Heart right ventricle (tissue), 16 donors: ENCODE results near the gene PCDHB2. TPM values are rescaled to one million over a fixed set of nuclear protein-coding genes. Genes with fewer than 3 reads are reported as not detected.
A peak's percentile ranks its signal among the peaks of the same experiment; 100 is the strongest.
"Not testable (repeated sequence)": the region's sequence is repeated elsewhere in the genome, so short reads cannot be mapped to it uniquely, and the experiment has no call there.

ENCODE experiments used
- ATAC-seq, 8 donors: fragments of 200-7000 bp; cut with Tn5 transposase; one replicate each; pipeline ENCODE4 v1.9.1; 2020; ENCODE audit warnings: mild to moderate bottlenecking in 8 of 8, moderate library complexity in 8 of 8, moderate number of reproducible peaks in 1 of 8
- DNase-seq, 2 donors: peaks; one replicate each; pipeline ENCODE4 v3.0.0-alpha.2; 2020
- H3K27ac ChIP-seq, 10 donors: fragments of 200-600 bp; sonication (generic) in 2 of 10; one replicate each; pipeline versions ENCODE4 v1.5.0 to v1.8.0; 2020 to 2022; ENCODE audit warnings: mild to moderate bottlenecking in 3 of 10
- H3K27me3 ChIP-seq, 7 donors: fragments of 200-600 bp; one replicate each; pipeline ENCODE4 v1.8.0; 2021 to 2022; ENCODE audit warnings: mild to moderate bottlenecking in 2 of 7
- H3K36me3 ChIP-seq, 9 donors: fragments of 200-600 bp; sonication (generic) in 1 of 9; one replicate each; pipeline versions ENCODE4 v1.5.0 to v1.8.0; 2020 to 2022; ENCODE audit warnings: mild to moderate bottlenecking in 2 of 9
- H3K4me1 ChIP-seq, 9 donors: fragments of 200-600 bp; sonication (generic) in 1 of 9; one replicate each; pipeline versions ENCODE4 v1.5.0 to v1.8.0; 2020 to 2022; ENCODE audit warnings: mild to moderate bottlenecking in 4 of 9
- H3K4me3 ChIP-seq, 10 donors: fragments of 200-600 bp; sonication (generic) in 2 of 10; one replicate each; pipeline versions ENCODE4 v1.5.0 to v1.8.0; 2020 to 2022; ENCODE audit warnings: mild to moderate bottlenecking in 7 of 10, moderate library complexity in 2 of 10
- H3K9me3 ChIP-seq, 11 donors: fragments of 200-600 bp in 10 of 11; sonication (generic) in 2 of 11; one replicate each; pipeline versions ENCODE4 v1.5.0 to v1.8.0; 2013 to 2022; ENCODE audit warnings: mild to moderate bottlenecking in 2 of 11, control low read depth in 1 of 11, moderate library complexity in 1 of 11
- WGBS, 2 donors: extraction: QIAGEN DNeasy Blood & Tissue Kit; methylation state at CpG; one replicate each; pipeline ENCODE4 v1.1.7; 2013; ENCODE audit warnings: inconsistent platforms in 1 of 2; 5-methylcytosine and 5-hydroxymethylcytosine counted together
- intact Hi-C, 10 donors: fragments of 100-400 bp; cut with DNase I; formaldehyde crosslinking; loops; one replicate each; pipeline versions ENCODE4 v1.11.1 to v1.14.2; 2022
- polyA plus RNA-seq, 2 donors: library from polyadenylated mRNA; stranded (reverse); fragments of 200-250 nt; gene quantifications; one replicate each; pipeline ENCODE4 v1.2.3, GENCODE V29; 2013
- total RNA-seq, 10 donors: library from RNA; stranded (reverse); fragmentation: NEBNext Ultra II Directional in 3 of 10; extraction: Animal tissue kit (Norgen Biotek cat#: 25700) in 3 of 10; gene quantifications; one replicate each; pipeline versions ENCODE4 v1.2.1 to v1.2.4, GENCODE V29; 2021 to 2023
- TF ChIP-seq, protein P1 (sequence below), 9 donors: fragments of 200-600 bp; sonication (generic) in 2 of 9; IDR thresholded peaks; one replicate each; pipeline versions ENCODE4 v1.5.0 to v1.8.0; 2021 to 2022; ENCODE audit warnings: antibody characterized with exemption in 9 of 9, mild to moderate bottlenecking in 5 of 9, moderate library complexity in 1 of 9
- donor health status: Arrhythmogenic right ventricular cardiomyopathy.
- donor health status: ischemic (EF 13 %, LVEDD 7.1; RV severe dilation, severe dysfunction).
- donor health status: healthy with polysubstance abuse.
- donor health status: DM: no; HTN: yes; CAD: no.
- donor health status: DM: no; HTN: no; CAD: no.
- donor health status: ischemic (EF 25% LVEDD 6.9; RV normal size, moderate dysfunction).
- donor health status: ischemic (EF 25% LVEDD 5.7; RV mildly dilated, moderate dysfunction).
- donor health status: healthy.
- donor health status: DM: yes; HTN: yes; CAD: no.
- donor health status: Ischemic cardiomyopathy.
- donor health status: ischemic (EF 35%, LVEDD 5.7; RV mildly dilated, moderate dysfunction).
- donor health status: nonischemic (EF 11% LVEDD 7.7; RV severe dilation, severe dysfunction).
- donor health status: DM: yes; HTN: yes; CAD: no.
- donor health status: PGD.
- donor health status: ischemic (EF 29% LVEDD 5.4; RV normal size, mild dysfunction).
- donor health status: nonischemic (EF 23%, LVEDD 6.1; RV moderate dilation, normal function).

PCDHB2 gene
- total and polyA plus RNA-seq, 12 donors, result 0.58 to 3.8 (median 2.1) TPM

DNA sequence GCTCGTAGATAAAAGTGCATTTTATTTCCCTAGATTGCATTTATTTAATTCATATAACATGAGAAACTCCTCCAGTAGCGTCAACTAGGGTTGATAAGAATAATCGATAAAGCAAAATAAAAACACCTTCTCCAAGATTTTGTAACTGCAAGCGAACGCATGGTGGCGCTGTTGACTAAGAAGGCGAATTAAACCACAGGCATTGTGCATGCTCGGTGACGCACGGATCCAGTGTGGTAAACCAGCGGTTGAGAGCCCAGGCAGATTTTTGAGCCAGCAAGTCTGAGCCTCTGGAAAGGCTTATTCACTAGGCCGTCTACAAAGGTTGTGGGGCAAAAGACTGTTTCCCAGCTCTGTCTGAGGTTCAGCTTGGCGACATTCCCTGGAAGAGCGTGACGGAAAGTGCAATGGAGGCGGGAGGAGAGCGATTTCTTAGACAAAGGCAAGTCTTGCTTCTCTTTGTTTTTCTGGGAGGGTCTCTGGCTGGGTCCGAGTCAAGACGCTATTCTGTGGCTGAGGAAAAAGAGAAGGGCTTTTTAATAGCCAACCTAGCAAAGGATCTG, 5.9 kb downstream of the PCDHB2 start, which contains the start of gene PCDHB3:
TSS of gene PCDHB3 (plus strand) at position 231 of the 563 bp plus-strand sequence. CDS start at position 408, 177 bp downstream.
- no peaks in the 10 kb centered on the region for H3K4me1 ChIP-seq
- ATAC-seq (peak in 6 of 8 donors; percentile 41 to 73 (median 63)), DNase-seq (peak in 1 of 2 donors; percentile 40)
- H3K9me3 ChIP-seq, result peaks cover 0 to 70% (median 20%) of the 10 kb centered on the region in 11 donors
- TF ChIP-seq, protein P1, sequence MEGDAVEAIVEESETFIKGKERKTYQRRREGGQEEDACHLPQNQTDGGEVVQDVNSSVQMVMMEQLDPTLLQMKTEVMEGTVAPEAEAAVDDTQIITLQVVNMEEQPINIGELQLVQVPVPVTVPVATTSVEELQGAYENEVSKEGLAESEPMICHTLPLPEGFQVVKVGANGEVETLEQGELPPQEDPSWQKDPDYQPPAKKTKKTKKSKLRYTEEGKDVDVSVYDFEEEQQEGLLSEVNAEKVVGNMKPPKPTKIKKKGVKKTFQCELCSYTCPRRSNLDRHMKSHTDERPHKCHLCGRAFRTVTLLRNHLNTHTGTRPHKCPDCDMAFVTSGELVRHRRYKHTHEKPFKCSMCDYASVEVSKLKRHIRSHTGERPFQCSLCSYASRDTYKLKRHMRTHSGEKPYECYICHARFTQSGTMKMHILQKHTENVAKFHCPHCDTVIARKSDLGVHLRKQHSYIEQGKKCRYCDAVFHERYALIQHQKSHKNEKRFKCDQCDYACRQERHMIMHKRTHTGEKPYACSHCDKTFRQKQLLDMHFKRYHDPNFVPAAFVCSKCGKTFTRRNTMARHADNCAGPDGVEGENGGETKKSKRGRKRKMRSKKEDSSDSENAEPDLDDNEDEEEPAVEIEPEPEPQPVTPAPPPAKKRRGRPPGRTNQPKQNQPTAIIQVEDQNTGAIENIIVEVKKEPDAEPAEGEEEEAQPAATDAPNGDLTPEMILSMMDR (IDR thresholded peaks at IDR 0.05), result peak in 8 of 9 donors; percentile 22 to 55 (median 47)
- WGBS, 2 donors, result 17% methylated on average over 19 of the region's 19 CpGs
- H3K27me3 ChIP-seq, result peaks cover 0 to 73% (median 25%) of the 10 kb centered on the region in 7 donors
- peak within 1 kb of the TSS in 9 of 10 donors; percentile 25 to 50 (median 35) for H3K4me3 ChIP-seq
- no peaks in the 10 kb centered on the region for H3K36me3 ChIP-seq
- intact Hi-C loops, result loop anchor here in 1 of 10 donors (5.0 kb wide), 1 partner anchor 462 kb away; no protein-coding TSS in a partner anchor
- H3K27ac ChIP-seq, result peak within 1 kb of the TSS in 3 of 10 donors; percentile 3 to 51 (median 43)

DNA sequence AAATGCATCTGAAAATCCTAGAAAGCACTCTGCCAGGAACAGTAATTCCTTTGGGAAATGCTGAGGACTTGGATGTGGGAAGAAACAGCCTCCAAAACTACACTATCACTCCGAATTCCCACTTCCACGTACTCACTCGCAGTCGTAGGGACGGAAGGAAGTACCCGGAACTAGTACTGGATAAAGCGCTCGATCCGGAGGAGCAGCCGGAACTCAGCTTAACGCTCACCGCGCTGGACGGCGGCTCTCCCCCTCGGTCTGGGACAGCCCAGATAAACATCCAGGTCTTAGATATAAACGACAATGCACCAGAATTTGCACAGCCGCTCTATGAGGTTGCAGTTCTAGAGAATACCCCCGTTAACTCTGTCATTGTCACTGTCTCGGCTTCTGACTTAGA, 6.6 kb downstream of the PCDHB2 start:
- no peak for DNase-seq
- intact Hi-C loops, result loop anchor here in 1 of 10 donors (5.0 kb wide), 1 partner anchor 461 kb away; no protein-coding TSS in a partner anchor
- Histone ChIP-seq H3K9me3 (peaks cover 0 to 69% (median 16%) of the 10 kb centered on the region in 11 donors), H3K27ac (peak overlapping the region in 1 of 10 donors; percentile 43), H3K4me1 (no peaks in the 10 kb centered on the region), H3K36me3 (no peaks in the 10 kb centered on the region), H3K27me3 (peaks cover 0 to 65% (median 20%) of the 10 kb centered on the region in 7 donors), H3K4me3 (peak overlapping the region in 9 of 10 donors; percentile 25 to 50 (median 35))
- WGBS, 2 donors, result 25 to 37% methylated on average over 20 of the region's 20 CpGs
- TF ChIP-seq, protein P1 (IDR thresholded peaks at IDR 0.05), result no peak
- ATAC-seq, result peak in 5 of 8 donors; percentile 25 to 61 (median 55)

- not testable (repeated sequence) for H3K4me3 ChIP-seq, H3K27ac ChIP-seq, H3K36me3 ChIP-seq, DNase-seq, H3K4me1 ChIP-seq, ATAC-seq
- intact Hi-C loops, result loop anchor here in 1 of 10 donors (5.0 kb wide), 1 partner anchor 460 kb away; no protein-coding TSS in a partner anchor
- H3K9me3 ChIP-seq, result peaks cover 0 to 69% (median 16%) of the 10 kb centered on the region in 11 donors
- peaks cover 0 to 62% (median 20%) of the 10 kb centered on the region in 7 donors for H3K27me3 ChIP-seq
- WGBS, 2 donors, result 39% methylated on average over 29 to 38 of the region's 39 CpGs
These were observed 7.7 kb downstream of the PCDHB2 start for GRCh38 chr5:141102070-141102469.

- WGBS, 2 donors, result 33 to 39% methylated on average over 24 to 25 of the region's 38 CpGs
- DNase-seq, H3K4me3 ChIP-seq, ATAC-seq, H3K27ac ChIP-seq, H3K36me3 ChIP-seq, H3K4me1 ChIP-seq: not testable (repeated sequence)
- intact Hi-C loops, result loop anchor here in 1 of 10 donors (5.0 kb wide), 1 partner anchor 460 kb away; no protein-coding TSS in a partner anchor
- Histone ChIP-seq H3K27me3 (peaks cover 0 to 58% (median 16%) of the 10 kb centered on the region in 7 donors), H3K9me3 (peaks cover 0 to 73% (median 16%) of the 10 kb centered on the region in 11 donors)
These were observed 8.1 kb downstream of the PCDHB2 start for GRCh38 chr5:141102471-141102870.

DNA sequence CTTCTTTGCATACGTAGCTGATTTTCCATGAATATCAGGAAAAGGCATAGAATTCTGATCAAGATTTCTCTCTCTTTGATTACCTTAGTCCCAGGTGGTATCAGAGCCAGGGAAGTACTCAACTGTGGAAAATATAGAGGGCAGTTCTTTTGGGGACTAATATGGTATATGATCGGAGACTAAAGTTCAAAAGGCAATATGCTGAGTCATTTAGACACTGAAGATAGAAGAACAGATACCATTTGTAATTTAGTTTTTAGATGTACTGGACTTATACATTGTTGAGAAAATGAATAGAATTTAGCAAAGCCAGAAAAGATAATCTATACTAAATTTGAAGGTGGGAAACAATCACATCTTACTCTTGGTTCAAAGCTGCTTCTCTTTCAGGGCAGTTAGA, 10.9 kb downstream of the PCDHB2 start:
- Histone ChIP-seq H3K27ac (no peak overlapping the region), H3K9me3 (peaks cover 0 to 72% (median 14%) of the 10 kb centered on the region in 11 donors), H3K4me1 (no peaks in the 10 kb centered on the region), H3K4me3 (no peak overlapping the region), H3K27me3 (peaks cover 0 to 30% (median 7%) of the 10 kb centered on the region in 7 donors), H3K36me3 (no peaks in the 10 kb centered on the region)
- intact Hi-C loops, result no loop called here
- TF ChIP-seq, protein P1 (IDR thresholded peaks at IDR 0.05), result no peak
- DNase-seq (no peak), ATAC-seq (no peak)
- 62 to 76% methylated on average over 2 of the region's 2 CpGs for WGBS, 2 donors
